Kasumi-1 (cell line): ENCODE measurements around the gene BMP4.
"Not testable (repeated sequence)": the region's sequence is repeated elsewhere in the genome, so short reads cannot be mapped to it uniquely, and the experiment has no call there.

Source experiments
- DNase-seq, 2 experiments: peaks; one replicate each; lab custom pipeline; 2025; lab: John Stamatoyannopoulos, UW

Gene BMP4

DNA sequence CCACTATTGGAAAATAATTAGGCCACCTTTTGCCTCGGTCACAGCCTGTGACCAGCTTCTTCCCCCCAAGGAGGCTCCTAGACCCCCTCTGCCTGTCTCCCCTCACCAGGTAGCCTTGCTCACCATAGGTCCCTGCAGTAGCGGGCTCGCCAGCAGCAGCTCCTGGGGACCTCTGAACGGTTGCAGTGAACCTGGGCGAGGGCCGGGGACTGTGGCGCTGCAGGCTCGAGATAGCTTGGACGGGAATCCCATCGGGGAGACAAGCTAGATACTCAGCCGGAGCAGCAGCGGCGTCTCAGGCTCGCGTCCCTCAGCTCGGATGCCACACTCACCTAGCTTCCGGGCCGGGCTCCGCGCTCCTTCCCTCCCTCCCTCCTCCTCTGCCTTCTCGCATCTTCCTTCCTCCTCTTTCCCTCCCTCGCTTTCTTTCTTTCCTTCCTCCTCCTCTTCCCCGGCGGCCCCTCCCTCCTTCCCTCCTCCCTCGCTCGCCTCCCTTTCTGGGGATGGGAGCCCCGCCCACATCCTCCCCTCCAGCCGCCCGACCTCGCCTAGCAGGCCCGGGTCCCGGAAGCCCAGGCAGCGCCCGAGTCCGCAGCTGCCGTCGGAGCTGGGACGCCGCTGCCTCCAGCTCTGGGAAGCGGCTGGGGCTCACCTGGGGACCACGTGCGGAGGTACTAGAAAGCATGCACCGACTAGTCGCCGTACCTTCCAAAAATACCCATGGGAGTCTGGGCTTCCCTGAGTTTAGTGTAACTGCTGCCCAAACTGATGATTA, at the start of gene BMP4:
Gene BMP4 (minus strand): TSS at position 399 of the 775 bp plus-strand sequence. CDS start 4,603 bp downstream, outside the sequence.
- DNase-seq, result peak; percentile 63

DNA sequence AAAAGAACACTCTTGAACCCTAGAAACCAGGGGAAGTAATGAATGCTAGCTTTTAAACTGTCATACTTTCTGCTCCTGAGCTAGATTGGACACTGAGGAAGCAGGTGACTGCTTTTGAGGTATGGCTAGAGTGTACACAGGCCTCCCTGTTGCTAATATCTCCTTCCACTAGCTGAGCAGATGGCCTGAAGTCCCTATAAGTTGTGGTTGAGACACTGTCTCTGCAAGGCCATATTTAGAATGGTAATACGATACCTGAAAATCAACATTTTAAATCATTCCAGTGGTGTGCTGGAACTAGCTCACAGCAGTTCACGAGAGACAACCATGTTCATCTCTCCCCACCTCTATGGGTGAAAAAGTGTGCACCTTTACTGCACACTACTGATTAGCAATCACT, 46.4 kb upstream of the BMP4 start:
- no peak for DNase-seq

DNA sequence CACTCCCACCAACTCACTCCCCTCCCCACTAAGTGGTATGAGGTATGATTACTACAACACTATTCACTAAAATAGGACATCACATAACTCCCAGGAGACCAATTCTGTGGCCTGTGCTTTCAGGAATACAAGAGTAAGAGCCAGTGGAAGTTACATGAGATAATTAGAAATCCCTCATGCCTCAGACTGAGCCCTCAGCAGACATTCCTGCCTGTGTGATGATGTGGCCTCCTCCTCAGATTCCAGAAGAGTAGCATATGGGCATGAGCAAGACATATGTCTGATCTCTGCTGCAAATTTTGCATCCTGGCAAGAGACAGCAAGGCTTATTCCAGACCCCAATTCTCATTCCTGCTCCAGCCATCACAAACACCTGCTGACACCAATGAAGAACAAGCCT, 46.0 kb upstream of the BMP4 start:
- DNase-seq, result no peak

DNA sequence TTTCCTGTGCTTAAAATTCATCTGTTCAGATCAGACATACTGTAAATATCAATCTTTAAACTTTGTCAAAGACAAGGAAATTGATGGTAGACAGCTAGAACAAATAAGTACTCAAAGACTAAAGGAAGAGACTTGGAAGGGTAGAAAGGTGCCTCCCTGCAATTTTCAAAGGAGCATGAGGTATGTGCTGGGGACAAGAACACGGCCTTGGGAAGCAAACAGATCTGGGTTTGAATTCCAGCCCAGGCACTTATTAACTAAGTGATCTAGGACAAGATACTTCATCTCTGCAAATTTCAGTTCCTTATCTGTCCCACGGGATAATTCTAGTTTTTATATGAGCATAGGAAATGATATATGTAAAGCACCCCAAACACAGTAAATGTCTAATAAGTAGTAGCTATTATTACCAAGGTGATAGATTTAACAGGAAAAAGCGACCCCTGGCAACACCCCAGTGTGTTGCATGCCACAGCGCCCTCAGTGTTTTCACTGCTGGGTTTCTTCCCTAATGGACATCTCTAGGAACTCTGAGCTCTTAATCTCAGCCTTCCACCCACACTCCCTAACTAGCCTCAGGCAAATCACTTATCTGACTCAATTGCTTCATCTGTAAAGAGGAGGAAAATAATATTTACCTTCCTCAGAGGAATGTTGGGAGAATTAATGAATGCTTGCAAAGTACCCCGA, 44.7 kb upstream of the BMP4 start:
- DNase-seq, result no peak

DNA sequence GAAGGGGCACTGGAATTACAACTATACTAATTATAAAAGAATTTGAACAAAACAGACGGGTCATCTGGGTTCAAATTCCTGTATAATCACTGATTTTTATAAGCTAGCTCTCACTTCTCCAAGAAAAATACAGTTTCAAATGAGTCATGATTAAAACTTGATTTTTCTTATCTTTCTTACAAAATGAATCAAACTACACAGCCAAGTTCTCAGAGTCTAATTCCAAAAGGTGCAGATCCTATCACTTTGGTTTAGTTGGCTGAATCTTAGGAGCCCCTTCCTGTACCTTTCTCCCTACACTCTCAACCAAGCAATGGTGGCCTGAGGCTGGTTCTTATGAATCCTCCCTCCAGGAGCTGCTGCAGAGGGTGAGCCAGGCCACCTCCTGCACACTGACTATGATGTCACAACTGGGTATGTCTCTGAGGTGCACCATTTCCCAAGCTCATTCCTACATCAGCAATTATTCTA, 43.8 kb upstream of the BMP4 start:
- DNase-seq, result no peak

DNA sequence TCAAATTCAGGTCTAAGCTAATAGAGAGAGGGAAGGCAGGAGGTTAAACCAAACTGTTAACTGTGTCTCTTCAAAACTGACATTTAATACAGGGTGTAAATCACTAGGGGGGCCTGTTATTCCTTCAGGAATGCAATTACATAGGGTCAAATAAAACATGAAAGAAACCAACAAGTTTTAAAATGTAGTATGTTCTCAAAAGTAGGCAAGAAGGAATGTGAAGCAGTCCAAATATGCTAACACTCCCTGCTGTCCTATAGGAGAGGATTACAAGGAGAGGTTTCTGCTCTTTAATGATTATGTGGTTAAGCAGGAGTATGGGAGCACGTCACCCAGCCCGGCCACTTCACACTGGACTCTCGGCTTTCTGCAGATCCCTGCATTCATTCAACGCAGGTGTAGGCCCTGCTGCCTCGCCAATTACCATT, 42.5 kb upstream of the BMP4 start:
- DNase-seq, result no peak

DNA sequence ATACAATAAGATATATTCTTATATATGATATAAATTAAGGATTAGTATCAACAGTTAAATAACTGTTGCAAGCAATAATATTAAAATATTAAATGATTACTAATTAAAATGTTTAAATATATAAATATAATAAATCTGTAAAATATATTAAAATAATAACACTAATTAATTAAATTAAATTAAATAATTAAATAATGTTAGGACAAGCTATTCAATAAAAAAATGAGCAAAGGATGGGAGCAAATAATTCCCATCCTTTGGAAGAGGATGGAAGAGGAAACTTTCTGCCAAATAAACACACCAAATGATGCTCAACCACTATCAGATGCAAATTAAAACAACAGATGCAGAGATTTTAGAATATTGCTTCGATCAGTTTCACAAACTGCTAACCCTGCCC, 39.4 kb upstream of the BMP4 start:
- DNase-seq, result no peak

DNA sequence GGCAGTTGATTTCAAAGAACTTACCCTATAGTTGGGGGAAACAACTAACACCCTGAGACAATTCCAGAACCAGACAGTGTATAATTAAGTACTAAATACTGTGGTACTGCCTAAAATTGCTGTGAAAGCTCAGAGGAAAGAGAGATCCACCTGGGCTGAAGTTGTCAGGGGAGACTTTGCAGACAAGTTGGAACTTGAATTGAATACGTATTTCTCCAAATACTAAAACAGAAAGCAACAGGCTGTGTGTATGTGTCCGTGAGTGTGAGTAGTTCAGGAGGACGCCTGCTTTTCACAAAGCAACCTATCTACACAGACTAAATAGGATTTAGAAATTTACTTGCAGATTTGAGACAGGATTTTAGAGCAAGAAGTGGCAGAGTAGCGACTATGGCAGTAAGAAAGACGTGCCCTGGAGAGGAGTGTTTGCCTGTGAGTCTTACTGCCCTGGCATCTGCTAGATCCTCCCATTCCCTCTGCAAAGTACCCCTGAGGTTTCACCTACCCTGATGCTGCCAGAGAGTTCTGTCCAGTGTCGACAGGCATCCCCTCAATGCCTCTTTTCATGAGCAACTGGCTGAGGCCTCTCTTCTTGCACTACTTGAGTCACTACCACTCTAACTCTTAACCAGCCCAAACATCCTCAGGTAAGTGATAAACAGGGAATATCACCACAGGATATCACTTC, 37.4 kb upstream of the BMP4 start:
- no peak for DNase-seq

DNA sequence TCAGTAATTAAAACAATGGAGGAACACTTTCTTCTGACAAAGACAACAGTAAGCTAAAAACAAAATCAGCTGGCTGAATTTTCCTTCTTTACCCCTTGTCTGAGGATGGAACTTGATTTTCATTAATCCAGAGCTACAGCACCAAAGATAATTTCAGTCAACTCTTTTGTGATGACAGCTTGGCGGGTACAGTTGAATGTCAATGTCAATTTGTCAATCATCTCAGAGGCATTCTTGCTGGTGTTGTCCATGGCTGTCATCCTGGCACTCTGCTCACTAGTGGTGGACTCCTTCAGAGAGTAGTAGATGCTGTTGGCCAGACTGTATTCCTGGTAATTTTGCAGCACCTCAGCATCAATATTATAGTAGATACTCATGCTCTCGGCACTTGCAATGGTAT, 34.4 kb upstream of the BMP4 start:
- DNase-seq, result no peak

DNA sequence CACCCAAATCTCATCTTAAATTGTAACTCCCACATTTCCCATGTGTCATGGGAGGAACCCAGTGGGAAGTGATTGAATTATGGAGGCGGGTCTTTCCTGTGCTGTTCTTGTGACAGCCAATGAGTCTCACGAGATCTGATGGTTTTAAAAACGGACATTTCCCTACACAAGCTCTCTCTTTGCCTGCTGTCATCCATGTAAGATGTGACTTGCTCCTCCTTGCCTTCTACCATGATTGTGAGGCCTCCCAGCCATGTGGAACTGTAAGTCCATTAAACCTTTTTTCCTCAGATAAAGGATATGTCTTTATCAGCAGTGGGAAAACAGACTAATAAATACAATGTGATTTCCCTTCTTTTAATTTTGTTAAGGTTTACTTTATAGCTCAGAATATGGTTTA, 30.1 kb upstream of the BMP4 start:
- not testable (repeated sequence) for DNase-seq

DNA sequence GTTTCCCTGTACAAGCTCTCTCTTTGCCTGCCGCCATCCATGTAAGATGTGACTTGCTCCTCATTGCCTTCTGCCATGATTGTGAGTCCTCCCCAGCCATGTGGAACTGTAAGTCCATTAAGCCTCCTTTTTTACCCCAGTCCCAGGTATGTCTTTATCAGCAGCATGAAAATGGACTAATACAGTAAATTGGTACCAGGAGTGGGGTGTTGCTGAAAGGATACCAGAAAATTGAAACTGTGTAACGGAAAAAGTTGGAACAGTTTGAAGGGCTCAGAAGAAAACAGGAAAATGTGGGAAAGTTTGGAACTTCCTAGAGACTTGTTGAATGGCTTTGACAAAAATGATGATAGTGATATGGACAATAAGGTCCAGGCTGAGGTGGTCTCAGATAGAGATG, 28.3 kb upstream of the BMP4 start:
- not testable (repeated sequence) for DNase-seq

DNA sequence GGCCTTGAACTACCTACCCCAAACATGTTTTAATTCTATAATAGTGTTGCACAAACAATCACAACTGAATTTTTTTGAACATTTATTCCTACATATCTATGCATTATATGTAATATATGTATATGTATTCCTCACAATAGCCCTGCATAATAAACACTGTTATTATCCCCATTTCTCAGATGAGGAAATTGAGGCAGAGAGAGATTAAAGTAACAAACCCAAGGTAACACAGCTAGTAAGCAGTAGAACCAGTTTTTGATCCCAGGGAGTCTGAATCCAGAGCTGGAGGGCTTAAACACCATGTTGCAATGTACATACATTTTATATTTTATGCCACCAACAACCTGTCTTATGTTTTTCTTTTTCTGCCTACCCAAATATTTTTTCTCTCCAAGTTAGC, 26.5 kb upstream of the BMP4 start:
- no peak for DNase-seq

DNA sequence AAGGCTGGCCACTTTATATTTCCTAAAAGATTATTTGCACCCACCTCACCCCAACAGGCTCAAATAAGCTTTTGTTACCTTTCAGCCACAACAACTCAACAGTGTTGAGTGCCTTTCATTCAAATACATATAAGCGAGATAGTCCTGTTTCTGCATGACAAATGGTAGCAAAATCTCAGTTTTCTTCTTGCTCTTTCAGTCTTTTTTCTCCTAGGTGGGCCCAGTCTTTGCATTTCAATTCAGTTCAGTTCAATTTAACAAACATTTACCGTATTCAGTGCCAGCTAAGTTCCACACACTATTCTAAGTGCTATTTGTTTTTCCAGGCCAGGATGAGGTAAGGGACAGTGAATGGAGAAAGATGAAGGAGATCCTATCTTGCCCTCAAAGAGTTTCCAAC, 25.9 kb upstream of the BMP4 start:
- DNase-seq, result no peak

DNA sequence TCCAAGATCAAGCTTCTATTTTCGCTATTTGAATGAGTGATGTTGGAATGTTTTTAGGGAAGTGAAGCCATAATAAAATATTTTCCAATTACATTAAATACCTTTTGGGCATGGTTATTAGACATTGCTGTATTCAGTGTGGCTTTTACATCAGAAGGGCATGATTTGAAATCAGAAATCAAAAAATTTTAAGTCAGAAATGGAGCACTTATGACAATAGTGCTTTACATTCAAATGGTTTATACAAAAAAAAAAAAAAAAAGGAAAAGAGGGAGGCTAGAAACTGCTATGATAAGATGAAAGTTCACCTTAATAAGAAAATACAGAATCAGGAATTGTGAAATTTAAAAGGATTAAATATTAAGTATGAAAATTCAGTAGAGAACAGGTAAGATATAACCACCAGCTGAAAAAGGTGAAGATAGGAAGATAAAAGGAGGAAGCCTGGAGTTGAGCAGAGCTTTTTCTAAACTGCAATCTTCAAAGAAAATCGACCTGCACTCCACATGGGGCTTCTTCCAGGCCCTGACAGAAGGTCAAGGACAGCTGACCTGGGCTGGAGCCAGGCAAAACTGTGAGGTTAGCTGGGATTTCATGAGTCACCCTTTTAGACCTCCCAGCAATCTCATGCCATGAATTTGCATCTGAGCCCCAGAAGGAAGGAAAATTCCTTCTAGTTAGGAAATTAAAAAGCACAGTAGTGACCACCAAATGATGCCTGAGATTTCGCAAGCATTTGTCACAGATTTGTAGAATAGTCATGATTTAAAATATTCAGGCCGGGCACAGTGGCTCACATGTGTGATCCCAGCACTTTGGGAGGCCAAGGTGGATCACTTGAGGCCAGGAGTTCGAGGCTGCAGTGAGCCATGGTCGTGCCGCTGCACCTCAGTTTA, 23.4 kb upstream of the BMP4 start:
- DNase-seq, result no peak

DNA sequence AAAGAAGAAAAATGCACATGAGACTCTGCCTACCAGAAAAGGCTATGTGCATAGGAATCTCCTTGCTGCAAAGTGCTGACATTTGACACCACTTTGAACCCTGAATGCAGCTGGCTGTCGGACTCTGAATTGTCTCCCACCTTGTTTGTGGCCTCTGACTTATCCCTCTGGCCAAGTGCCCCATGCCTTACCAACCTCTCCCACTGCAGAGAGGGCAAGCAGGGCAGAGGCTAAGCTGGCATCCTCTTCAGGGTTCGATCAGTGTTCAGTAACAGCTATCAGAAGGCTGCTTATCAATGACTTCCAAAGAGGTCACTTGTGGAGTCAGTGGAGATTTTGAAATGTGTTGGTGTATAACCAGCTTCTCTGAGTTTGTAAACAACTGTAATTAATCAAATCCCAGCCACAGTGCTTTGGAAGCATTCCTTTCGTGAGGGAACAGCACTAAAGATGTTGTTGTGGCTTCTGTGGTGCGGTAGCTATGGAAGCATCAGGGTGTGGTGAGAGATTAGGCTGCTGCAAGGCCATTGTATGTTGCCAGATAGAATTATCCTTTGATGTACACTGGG, 22.6 kb upstream of the BMP4 start:
- no peak for DNase-seq

DNA sequence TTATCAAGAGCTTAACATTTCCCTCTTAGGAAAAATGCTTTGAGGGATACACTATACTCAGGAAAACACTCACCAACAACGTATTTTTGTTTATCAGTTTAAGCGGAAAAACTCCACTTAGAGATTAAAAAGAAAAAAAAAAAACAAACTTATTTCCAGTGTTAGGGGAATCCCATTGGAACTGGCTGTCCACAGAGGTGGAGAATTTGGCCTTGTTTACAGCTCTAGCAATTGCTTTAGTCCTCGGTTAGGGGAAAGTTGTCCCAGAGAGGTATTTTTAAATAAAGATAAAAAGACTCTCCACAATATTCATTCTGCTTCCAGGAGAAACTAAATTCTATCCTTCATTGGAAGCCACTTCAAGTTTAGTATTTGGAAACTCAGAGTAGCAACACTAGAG, 21.6 kb upstream of the BMP4 start:
- DNase-seq, result no peak

DNA sequence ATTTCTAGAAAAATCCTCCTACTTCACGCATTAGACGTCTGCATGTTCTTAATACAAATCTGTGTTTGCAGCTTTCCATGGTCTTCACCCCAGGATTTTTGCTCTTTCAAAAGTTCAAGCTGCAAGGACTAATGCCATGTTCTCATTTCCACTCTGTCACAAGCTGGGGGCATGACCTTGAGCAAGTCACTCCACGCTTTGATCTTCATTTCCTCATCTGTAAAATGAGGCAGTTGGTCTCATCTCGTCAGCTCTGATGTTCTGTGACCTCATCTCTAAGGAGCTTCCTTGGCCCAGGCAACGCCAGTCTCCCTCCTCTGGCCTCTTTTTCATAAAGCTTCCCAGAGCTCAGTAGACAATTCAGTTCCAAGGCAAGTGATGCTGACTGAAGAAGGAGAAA, 18.8 kb upstream of the BMP4 start:
- DNase-seq, result no peak

DNA sequence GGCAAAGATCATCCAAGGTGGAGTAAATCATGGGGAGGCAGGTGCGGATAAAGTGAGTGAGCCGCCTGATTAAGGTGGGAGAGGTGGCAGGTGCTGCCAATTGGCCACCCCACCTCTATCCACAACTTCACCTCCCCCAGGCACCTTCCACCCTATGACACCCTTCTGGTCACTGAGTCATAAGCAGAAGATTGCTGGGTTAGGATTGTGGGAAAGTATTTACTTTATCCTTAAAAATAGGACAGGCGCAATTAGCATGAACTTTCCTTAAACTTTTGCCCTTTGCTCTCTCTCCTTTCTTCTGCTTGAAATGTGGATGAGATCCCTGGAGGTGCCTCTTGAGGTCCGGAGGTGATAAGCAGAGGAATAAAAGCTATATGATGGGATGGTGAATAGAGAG, 14.9 kb upstream of the BMP4 start:
- DNase-seq, result no peak

DNA sequence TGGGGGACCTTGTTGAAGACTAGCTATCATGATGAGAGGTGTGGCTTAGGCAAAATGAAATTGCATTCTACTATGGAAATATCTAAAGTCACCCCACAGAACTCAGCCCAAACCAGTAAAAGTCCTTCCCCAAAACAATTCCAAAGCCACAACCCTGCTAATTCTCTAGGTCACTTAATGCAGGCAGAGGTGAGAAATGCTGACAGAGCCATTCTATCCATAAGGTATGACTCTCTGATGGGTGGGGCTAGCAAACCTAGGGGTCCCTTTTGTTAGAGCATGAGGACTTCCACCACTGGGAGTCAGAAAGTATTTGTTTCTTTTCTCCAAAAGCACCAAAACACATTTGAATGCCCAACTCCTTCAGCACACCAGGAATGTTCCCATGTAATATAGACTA, 12.7 kb upstream of the BMP4 start:
- no peak for DNase-seq

DNA sequence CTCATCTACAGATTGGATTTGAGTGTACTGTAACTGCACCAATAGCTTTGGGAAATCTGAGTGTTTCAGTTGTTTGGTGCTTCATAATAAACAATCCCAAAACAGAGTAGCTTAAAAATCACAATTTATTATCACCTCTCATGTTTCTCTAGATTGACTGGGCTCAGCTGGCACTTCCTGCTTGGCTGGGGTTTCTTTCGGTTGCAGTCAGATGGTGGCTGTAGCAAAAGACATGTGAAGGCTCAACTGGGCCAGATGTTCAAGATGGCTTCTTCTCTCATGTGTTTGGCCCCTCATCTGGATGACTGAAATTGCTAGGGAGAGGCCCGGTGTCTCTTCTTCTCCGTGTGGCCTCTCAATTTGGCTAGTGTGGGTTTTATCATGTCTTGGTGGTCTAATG, 12.1 kb upstream of the BMP4 start:
- DNase-seq, result no peak

DNA sequence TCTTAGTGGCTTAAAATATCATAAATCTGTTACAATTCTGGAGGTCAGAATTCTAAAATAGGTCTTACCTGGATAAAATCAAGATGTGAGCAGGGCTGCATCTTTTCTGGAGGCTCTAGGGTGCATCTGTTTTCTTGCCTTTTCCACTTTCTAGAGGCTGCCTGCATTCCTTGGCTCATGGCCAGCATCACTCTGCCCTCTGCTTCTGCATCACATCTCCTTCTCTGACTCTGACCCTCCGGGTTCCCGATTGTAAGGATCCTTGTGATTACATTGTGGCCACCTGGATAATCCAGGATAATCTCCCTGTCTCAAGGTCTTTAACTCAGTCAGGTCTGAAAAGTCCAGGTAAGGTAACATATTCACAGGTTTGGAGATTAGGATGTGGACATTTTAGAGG, 11.0 kb upstream of the BMP4 start:
- DNase-seq, result no peak

DNA sequence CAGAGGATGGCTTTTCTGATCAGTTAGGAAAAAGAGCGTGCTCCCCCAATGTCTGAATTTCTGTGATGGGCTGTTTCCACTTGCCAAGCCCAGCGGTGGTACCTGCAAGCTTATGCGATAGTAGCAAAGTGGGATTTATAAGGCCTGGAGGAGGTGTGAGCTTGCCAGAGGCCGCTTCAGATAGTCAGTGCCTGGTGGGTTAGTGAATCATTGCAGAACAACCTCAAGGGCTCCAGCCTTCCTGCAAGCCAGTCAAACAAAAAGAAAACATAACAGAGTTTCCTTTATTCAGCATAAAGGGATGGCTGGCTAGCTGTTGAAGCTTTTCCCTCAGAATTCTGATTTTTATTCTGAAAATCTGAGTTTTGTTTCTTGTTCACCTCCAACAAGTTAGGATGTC, 7.6 kb upstream of the BMP4 start:
- DNase-seq, result no peak
